GM18511 (cell line): Measurements from ENCODE around the gene DQX1.
"Not testable (repeated sequence)": the region's sequence is repeated elsewhere in the genome, so short reads cannot be mapped to it uniquely, and the experiment has no call there.

Experiments
- ATAC-seq: cut with Tn5 transposase; IDR thresholded peaks from one replicate; pipeline ENCODE4 v1.9.1; 2021; ENCODE audit warnings: mild to moderate bottlenecking, moderate library complexity; ENCODE audit not compliant: unreplicated experiment

Gene DQX1

DNA sequence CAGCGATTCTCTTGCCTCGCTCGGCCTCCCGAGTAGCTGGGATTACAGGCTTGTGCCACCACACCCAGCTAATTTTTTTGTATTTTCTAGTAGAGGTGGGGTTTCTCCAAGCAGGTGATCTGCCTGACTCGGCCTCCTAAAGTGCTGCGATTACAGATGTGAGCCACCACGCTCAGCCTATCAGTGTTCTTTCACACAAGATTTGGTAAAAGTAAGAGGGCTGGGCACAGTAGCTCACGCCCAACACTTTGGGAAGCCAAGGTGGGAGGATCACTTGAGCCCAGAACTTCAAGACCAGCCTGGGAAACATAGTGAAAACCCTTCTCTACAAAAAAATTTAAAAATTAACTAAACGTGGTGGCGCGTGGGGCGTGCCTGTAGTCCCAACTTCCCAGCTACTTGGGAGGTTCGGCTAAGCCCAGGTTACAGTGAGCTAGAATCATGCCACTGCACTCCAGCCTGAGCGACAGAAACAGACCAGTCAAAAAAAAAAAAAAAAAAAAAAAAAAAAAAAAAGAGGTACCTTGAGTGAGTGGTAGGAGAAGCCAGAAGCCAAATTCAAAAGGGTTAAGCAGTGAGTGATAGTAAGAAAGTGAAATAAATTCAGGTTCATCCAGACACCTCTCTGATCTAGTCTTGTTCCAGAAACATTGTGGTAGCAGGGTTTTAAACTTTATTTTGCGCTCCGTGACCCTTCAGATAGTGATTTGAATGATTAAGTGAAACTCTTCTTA is 54.5 kb downstream of the DQX1 start:
- no peak for ATAC-seq

DNA sequence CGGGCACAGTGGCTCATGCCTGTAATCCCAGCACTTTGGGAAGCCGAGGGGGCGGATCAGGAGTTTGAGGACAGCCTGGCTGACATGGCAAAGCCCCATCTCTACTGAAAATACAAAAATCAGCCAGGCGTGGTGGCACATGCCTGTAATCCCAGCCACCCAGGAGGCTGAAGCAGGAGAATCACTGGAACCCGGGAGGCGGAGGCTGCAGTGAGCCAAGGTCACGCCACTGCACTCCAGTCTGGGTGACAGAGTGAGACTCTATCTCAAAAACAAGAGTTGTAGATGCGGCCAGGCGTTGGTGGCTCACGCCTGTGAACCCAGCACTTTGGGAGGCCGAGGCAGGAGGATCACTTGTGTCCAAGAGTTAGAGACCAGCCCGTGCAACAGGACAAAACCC is 55.3 kb downstream of the DQX1 start:
- ATAC-seq, result not testable (repeated sequence)
